SKM-1 (cell line): Measurements from ENCODE around the gene TMPRSS6.
A peak's percentile ranks its signal among the peaks of the same experiment; 100 is the strongest.

Source experiments
- DNase-seq: peaks from one replicate; lab custom pipeline; 2025; ENCODE audit not compliant: unreplicated experiment; lab: John Stamatoyannopoulos, UW

The TMPRSS6 gene

GRCh38 chr22:37030560-37031281, 78.8 kb downstream of the TMPRSS6 start:
- no peak for DNase-seq

- DNase-seq, result no peak
Observed at GRCh38 chr22:37028692-37029674, 80.5 kb downstream of the TMPRSS6 start.

DNA sequence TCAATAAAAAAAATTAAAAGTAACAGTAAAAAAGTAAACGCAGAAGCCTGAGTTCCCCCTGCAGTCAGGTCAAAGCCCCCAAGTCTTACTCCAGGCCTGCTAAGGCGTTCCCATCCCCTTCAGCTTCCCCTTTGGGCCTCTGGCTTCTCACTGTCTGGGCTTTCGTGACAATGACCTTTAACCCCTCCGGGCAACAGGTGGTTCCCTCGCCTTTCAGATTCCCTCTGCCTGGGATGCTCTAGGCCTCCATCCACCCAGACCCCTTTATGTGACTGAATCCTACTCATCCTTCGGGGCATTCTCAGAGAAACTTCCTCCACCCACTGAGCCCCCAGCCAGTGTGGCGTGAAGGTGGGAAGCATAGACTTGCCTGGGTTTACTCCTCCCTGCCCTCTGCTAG, 82.0 kb downstream of the TMPRSS6 start:
- DNase-seq, result no peak

- no peak for DNase-seq
Observed at GRCh38 chr22:37026325-37026724, 83.2 kb downstream of the TMPRSS6 start.

GRCh38 chr22:37025500-37026070, 83.9 kb downstream of the TMPRSS6 start:
- no peak for DNase-seq

- no peak for DNase-seq
Observed at GRCh38 chr22:37024339-37025157, 85.0 kb downstream of the TMPRSS6 start.

DNA sequence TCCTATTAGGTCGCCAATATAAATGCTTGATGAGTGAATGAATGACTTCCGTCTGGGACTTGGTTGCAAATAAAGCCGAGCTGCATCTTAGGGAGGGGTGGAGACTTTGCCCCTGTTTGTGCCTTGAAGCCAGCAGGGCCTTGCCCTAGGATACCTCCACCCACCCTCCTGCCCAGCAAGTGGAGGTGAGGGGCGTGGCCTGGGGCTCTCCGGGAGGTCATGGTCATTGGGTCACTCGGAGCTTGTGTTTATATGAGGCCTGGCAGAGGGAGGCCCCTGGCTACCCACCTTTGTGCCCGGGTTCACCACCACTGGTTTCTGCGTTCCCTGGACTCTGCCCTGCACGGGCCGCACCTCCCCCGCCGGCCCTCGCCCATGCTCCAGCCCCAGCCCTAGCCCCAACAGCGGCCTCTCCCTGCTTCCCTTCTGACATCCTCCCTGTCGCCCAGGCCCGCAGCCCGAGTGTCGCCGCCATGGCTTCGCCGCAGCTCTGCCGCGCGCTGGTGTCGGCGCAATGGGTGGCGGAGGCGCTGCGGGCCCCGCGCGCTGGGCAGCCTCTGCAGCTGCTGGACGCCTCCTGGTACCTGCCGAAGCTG, 85.7 kb downstream of the TMPRSS6 start:
- no peak for DNase-seq

GRCh38 chr22:37022483-37023337, 86.8 kb downstream of the TMPRSS6 start:
- DNase-seq, result no peak

DNA sequence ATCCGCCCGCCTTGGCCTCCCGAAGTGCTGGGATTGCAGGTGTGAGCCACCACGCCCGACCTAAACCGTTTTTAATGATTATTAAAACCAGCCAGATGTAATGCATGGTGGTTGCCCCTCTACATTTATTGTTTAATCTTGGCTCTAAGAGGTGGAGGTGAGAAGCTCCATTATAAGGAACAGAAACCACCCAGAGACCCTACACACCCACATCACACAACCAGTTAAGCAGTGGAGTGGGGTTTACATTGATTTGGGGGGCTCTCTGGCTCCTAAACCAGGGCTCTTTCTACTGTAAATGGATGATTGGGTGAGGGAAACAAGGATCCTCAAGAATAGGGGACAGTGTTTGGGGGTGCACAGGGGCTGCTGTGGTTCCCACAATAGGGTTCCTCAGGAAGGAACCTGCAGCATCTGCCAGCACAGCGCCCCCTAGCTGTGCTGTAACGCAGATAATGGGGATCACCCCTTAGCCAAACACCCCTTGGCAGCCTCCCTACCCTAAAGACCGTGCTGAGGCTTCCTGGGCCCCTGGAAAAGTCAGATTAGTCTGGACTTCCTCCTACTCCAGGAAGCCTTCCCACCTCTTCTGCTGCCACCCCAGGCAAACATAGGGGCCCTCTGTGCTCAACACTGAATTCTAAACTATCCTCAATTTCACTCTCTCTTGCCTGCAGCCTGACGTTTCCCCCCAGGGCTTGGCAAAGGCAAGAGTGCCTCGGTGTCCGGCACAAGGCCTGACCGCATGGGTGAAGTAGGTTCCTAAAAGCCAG, 87.6 kb downstream of the TMPRSS6 start:
- no peak for DNase-seq

DNA sequence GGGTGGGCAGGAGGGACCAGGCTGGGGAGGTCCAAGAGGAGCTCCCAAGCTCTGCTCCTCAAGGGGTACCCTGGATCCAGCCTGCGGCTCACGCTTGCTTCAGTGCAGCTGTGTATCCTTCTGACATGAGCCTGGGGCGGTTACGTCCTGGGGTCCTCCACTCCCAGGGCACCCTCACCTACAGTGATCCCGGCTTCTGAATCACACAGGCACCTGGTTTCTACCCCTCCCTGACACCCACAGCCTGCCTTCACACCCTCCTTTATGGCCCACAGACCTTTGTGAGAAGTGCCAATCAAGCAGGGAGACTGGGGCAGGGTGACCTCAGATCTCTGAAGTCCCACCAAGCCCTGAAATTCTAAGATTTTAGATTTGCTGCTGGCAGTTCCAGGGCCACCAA, 88.5 kb downstream of the TMPRSS6 start:
- DNase-seq, result no peak

GRCh38 chr22:37020192-37020479, 89.4 kb downstream of the TMPRSS6 start:
- DNase-seq, result peak; percentile 47

GRCh38 chr22:37019309-37020191, 90.0 kb downstream of the TMPRSS6 start, which contains the start of the genes MPST and TST:
Gene MPST, plus strand, starts transcription at chr22:37019742. Its CDS starts 95 bp downstream, at chr22:37019837.
Gene TST, minus strand, starts transcription at chr22:37019447. Its CDS starts 715 bp downstream, at chr22:37018732.
- peak; percentile 30 for DNase-seq

DNA sequence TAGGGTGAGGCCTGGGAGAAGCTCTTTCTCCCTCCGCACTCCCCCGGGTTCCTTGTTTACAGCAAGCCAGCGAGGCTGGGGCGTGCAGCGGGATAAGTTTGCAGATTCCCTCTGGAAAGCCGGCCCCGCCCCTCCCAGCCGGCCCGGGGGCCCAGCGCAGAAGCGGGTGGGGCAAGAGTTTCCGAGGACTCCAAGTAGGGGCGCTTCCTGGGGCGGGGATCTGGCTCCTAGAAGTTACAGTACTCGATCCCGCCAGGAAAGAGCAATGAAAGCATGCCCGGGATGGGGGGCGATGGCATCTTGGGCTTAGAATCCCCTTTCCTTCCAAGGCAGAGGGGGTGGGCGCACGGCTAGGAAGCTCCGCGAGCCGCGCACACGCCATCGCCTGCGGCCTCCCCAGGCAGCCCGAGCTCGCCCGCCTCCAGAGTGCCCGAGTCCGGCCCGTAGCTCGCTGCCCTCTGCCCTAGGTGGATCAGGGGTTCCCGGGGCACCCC, 90.7 kb downstream of the TMPRSS6 start:
- no peak for DNase-seq

- no peak for DNase-seq
Observed at GRCh38 chr22:37018086-37018814, 91.3 kb downstream of the TMPRSS6 start.

DNA sequence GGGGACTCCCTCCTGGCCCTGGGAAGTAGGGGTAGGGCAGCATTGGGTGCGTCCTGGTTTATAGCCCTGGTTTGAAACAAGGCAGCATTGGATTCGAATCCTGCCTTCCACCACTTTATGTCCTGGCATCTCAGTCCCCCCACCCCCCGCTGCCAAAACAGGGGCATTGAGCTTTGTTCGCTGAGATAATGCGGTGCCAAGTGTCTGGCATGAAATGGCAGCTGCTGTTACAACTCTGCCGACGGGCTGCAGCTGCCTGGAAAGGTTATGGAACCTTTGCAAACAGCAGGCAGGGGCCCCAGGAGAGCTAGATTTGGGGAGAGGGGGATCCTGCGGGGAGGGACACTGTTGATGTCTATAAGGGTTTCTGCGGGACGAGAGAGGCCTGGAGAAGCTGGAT, 92.2 kb downstream of the TMPRSS6 start:
- no peak for DNase-seq

- DNase-seq, result no peak
Observed at GRCh38 chr22:37016134-37016910, 93.2 kb downstream of the TMPRSS6 start.
